ENCODE data around the gene SGMS1.

- TF ChIP-seq, protein P1, sequence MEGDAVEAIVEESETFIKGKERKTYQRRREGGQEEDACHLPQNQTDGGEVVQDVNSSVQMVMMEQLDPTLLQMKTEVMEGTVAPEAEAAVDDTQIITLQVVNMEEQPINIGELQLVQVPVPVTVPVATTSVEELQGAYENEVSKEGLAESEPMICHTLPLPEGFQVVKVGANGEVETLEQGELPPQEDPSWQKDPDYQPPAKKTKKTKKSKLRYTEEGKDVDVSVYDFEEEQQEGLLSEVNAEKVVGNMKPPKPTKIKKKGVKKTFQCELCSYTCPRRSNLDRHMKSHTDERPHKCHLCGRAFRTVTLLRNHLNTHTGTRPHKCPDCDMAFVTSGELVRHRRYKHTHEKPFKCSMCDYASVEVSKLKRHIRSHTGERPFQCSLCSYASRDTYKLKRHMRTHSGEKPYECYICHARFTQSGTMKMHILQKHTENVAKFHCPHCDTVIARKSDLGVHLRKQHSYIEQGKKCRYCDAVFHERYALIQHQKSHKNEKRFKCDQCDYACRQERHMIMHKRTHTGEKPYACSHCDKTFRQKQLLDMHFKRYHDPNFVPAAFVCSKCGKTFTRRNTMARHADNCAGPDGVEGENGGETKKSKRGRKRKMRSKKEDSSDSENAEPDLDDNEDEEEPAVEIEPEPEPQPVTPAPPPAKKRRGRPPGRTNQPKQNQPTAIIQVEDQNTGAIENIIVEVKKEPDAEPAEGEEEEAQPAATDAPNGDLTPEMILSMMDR (IDR thresholded peaks at IDR 0.05), result no peak
- no peak for TF ChIP-seq POLR2A (IDR thresholded peaks at IDR 0.05)
Observed at GRCh38 chr10:50400694-50401093, 223.1 kb downstream of the SGMS1 start.

All from prostate gland (tissue), 2 donors.